Heart left ventricle (tissue), 16 donors: ENCODE results near the gene NCL. TPM values are rescaled to one million over a fixed set of nuclear protein-coding genes. Genes with fewer than 3 reads are reported as not detected.
A peak's percentile ranks its signal among the peaks of the same experiment; 100 is the strongest.
"Not testable (repeated sequence)": the region's sequence is repeated elsewhere in the genome, so short reads cannot be mapped to it uniquely, and the experiment has no call there.

ENCODE experiments used
- ATAC-seq, 4 donors: fragments of 200-7000 bp; cut with Tn5 transposase; one replicate each; pipeline ENCODE4 v1.9.1; 2020 to 2022; ENCODE audit warnings: moderate library complexity in 4 of 4, mild to moderate bottlenecking in 3 of 4, moderate number of reproducible peaks in 1 of 4
- DNase-seq, 5 donors: peaks; one replicate each; pipeline ENCODE4 v3.0.0-alpha.2; 2020
- H3K27ac ChIP-seq, 12 donors: fragments of 200-600 bp; sonication (generic) in 4 of 12; one replicate each; pipeline versions ENCODE4 v1.5.0 to v1.8.0; 2016 to 2022; ENCODE audit warnings: mild to moderate bottlenecking in 2 of 12
- H3K27me3 ChIP-seq, 9 donors: fragments of 200-600 bp; sonication (generic) in 2 of 9; one replicate each; pipeline versions ENCODE4 v1.5.1 to v1.8.0; 2016 to 2022; ENCODE audit warnings: mild to moderate bottlenecking in 3 of 9
- H3K36me3 ChIP-seq, 9 donors: fragments of 200-600 bp; sonication (generic) in 2 of 9; one replicate each; pipeline versions ENCODE4 v1.5.0 to v1.8.0; 2018 to 2022; ENCODE audit warnings: mild to moderate bottlenecking in 2 of 9
- H3K4me1 ChIP-seq, 12 donors: fragments of 200-600 bp; sonication (generic) in 4 of 12; one replicate each; pipeline versions ENCODE4 v1.5.0 to v1.8.0; 2016 to 2022; ENCODE audit warnings: mild to moderate bottlenecking in 3 of 12
- H3K4me3 ChIP-seq, 12 donors: fragments of 200-600 bp; sonication (generic) in 4 of 12; one replicate each; pipeline versions ENCODE4 v1.5.0 to v1.8.0; 2017 to 2022; ENCODE audit warnings: mild to moderate bottlenecking in 9 of 12, moderate library complexity in 4 of 12
- H3K9me3 ChIP-seq, 12 donors: fragments of 200-600 bp; sonication (generic) in 4 of 12; one replicate each; pipeline versions ENCODE4 v1.5.0 to v1.8.0; 2016 to 2022; ENCODE audit warnings: mild to moderate bottlenecking in 1 of 12
- POLR2A ChIP-seq, 2 donors: fragments of 450-650 bp; IDR thresholded peaks; one replicate each; pipeline ENCODE4 v1.6.1; 2017; ENCODE audit warnings: antibody characterized with exemption in 2 of 2, mild to moderate bottlenecking in 2 of 2, moderate library complexity in 2 of 2
- WGBS, 4 donors: extraction: QIAGEN DNeasy Blood & Tissue Kit in 2 of 4; methylation state at CpG; one replicate each; pipeline versions ENCODE4 v1.1.5 to v1.1.7; 2013 to 2018; 5-methylcytosine and 5-hydroxymethylcytosine counted together
- intact Hi-C, 10 donors: fragments of 100-400 bp; cut with DNase I; formaldehyde crosslinking; loops; one replicate each; pipeline versions ENCODE4 v1.11.1 to v1.14.2; 2022
- polyA plus RNA-seq, 2 donors: library from polyadenylated mRNA; stranded (reverse); fragments of 200-250 nt; gene quantifications; one replicate each; pipeline ENCODE4 v1.2.3, GENCODE V29; 2013
- total RNA-seq, 9 donors: library from RNA; depleted of rRNA in 2 of 9; stranded (reverse); fragments of >200 nt in 2 of 9; fragmentation: NEBNext Ultra II Directional in 3 of 9; extraction: Animal tissue kit (Norgen Biotek cat#: 25700) in 3 of 9; gene quantifications; one replicate each; pipeline versions ENCODE4 v1.1.0 to v1.2.4, GENCODE V29; 2016 to 2023
- TF ChIP-seq, protein P1 (sequence below), 12 donors: fragments of 200-600 bp; sonication (generic) in 4 of 12; IDR thresholded peaks; one replicate each; pipeline versions ENCODE4 v1.5.0 to v1.8.0; 2018 to 2022; ENCODE audit warnings: antibody characterized with exemption in 12 of 12, mild to moderate bottlenecking in 5 of 12
- donor health status: ischemic (EF 13 %, LVEDD 7.1; RV severe dilation, severe dysfunction).
- donor health status: healthy with polysubstance abuse.
- donor health status: DM: no; HTN: yes; CAD: no.
- donor health status: DM: no; HTN: no; CAD: no.
- donor health status: ischemic (EF 25% LVEDD 6.9; RV normal size, moderate dysfunction).
- donor health status: ischemic (EF 25% LVEDD 5.7; RV mildly dilated, moderate dysfunction).
- donor health status: healthy.
- donor health status: DM: yes; HTN: yes; CAD: no.
- donor health status: ischemic (EF 35%, LVEDD 5.7; RV mildly dilated, moderate dysfunction).
- donor health status: nonischemic (EF 11% LVEDD 7.7; RV severe dilation, severe dysfunction).
- donor health status: DM: yes; HTN: yes; CAD: no.
- donor health status: PGD.
- donor health status: ischemic (EF 29% LVEDD 5.4; RV normal size, mild dysfunction).
- donor health status: nonischemic (EF 23%, LVEDD 6.1; RV moderate dilation, normal function).

NCL gene
- total and polyA plus RNA-seq, 11 donors, result 60.9 to 352 (median 274) TPM

DNA sequence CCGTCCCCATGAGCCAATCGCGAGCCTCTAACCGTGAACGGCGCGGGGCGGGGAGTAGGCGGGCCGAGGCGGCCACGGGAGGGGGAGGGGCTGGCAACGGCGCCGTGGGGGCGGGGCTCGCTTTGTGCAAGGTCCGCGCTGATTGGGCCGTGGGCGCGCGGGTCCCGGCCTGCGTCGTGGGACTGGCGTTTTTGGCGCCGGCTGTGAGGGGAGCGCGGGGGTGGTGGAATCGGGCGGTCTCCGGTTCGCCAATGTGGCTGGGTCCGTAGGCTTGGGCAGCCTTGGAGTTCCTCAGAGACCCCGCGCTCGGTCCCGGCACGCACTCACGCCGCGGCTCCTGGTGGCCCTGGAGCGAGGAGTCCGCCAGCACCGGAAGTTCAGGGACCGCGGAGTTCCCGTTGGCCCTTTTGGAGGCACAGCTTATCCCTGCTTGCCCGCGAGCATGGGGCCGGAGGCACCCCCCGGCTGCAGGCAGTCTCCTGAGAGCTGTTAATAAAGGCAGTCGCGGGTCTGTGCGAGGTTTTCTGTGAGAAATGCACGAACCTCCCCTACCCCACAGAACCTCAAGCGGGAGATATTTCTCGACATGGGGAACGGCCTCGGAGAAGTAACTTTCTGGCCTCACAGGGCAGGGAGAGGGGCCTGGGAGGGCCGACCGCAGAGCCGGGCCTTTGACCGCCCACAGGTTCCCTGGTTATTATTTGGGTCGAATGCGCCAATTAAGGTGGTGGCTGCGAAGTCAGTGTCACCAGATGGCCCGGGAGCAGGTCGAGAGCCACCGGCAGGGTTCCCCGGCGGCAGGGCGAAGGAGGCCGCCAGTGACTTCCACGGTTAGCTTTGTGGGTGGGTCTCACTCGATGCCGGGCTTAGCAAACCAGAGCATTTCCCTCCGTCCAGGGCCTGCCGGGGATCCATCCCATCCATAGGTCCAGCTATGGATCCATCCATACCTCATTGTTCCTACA, 574 bp upstream of the NCL start:
- intact Hi-C loops, result no loop called here

DNA sequence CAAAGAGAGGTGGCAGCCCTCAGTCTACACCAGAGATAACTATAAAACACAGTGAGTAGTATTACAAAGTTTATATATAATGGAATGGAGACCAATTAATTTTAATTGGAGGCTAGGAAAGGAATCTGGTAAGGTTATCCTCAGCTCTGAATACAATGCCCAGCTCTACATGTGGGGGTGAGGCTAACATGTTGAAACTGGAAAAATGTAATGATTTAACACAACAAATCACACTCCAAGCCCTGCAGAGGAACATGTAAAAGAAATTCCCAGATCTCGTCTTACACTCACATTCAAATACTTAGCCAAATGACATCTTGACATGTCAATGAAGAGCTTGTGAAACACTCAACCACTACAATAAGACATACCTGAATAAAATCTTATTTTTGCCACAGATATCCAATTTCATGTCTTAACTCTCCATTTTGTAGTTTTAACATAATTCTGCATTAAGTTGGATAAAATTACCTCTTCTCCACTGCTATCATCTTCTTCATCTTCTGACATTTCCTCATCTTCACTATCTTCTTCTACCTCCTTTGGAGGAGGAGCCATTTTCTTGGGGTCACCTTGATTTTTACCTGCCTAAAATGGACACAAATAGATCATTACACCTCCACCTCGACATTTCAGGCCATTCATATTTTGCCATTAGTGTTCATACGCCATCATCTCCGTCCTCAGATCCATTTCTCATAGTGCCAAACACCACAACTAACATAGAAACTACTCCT, 1.4 kb downstream of the NCL start:
- H3K4me1 ChIP-seq, result peaks cover 0 to 51% (median 23%) of the 10 kb centered on the region in 12 donors
- TF ChIP-seq, protein P1, sequence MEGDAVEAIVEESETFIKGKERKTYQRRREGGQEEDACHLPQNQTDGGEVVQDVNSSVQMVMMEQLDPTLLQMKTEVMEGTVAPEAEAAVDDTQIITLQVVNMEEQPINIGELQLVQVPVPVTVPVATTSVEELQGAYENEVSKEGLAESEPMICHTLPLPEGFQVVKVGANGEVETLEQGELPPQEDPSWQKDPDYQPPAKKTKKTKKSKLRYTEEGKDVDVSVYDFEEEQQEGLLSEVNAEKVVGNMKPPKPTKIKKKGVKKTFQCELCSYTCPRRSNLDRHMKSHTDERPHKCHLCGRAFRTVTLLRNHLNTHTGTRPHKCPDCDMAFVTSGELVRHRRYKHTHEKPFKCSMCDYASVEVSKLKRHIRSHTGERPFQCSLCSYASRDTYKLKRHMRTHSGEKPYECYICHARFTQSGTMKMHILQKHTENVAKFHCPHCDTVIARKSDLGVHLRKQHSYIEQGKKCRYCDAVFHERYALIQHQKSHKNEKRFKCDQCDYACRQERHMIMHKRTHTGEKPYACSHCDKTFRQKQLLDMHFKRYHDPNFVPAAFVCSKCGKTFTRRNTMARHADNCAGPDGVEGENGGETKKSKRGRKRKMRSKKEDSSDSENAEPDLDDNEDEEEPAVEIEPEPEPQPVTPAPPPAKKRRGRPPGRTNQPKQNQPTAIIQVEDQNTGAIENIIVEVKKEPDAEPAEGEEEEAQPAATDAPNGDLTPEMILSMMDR (IDR thresholded peaks at IDR 0.05), result no peak
- no peak for TF ChIP-seq POLR2A (IDR thresholded peaks at IDR 0.05)
- no peak for DNase-seq
- no peaks in the 10 kb centered on the region for H3K9me3 ChIP-seq
- peaks cover 5 to 53% (median 52%) of the 10 kb centered on the region in 9 donors for H3K36me3 ChIP-seq
- H3K27me3 ChIP-seq, result no peaks in the 10 kb centered on the region
- intact Hi-C loops, result no loop called here
- H3K4me3 ChIP-seq, result peak overlapping the region; percentile 70 to 99 (median 94)
- no peak for ATAC-seq
- WGBS, 4 donors, result 16 to 21% (median 18%) methylated on average over 4 of the region's 4 CpGs
- H3K27ac ChIP-seq, result peak overlapping the region in 7 of 12 donors; percentile 95 to 99 (median 97)

More for the DNA sequence above, 574 bp upstream of the NCL start:
- Histone ChIP-seq H3K36me3 (peaks cover 5 to 33% (median 32%) of the 10 kb centered on the region in 9 donors), H3K27me3 (no peaks in the 10 kb centered on the region), H3K27ac (peak overlapping the region; percentile 90 to 99 (median 96)), H3K4me1 (peaks cover 0 to 56% (median 23%) of the 10 kb centered on the region in 12 donors), H3K9me3 (no peaks in the 10 kb centered on the region), H3K4me3 (peak overlapping the region; percentile 60 to 99 (median 90))
- WGBS, 4 donors, result 2% methylated on average over 13 to 81 of the region's 81 CpGs
- peak; percentile 98 to 99 (median 99) for DNase-seq
- no peak for TF ChIP-seq POLR2A (IDR thresholded peaks at IDR 0.05)
- TF ChIP-seq, protein P1 (IDR thresholded peaks at IDR 0.05), result no peak
- ATAC-seq, result peak in 3 of 4 donors; percentile 96 to 98 (median 97)

DNA sequence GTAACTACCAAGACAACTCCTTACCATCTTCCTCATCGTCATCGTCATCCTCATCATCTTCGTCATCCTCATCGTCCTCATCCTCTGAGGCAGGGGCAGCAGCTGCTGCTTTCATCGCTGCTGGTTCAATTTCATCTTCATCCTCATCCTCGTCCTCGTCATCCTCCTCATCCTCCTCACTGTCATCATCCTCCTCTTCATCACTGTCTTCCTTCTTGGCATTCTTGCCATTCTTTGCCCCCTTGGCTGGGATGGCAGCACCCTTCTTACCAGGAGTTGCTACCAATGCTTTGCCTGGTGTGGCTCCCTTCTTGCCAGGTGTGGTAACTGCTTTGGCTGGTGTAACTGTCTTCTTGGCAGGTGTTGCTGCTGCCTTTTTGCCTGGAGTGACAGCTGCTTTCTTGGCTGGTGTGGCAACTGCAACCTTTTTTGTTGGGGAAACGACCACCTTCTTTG, 2.7 kb downstream of the NCL start:
- no peaks in the 10 kb centered on the region for H3K27me3 ChIP-seq
- H3K4me3 ChIP-seq, result no peak overlapping the region
- intact Hi-C loops, result no loop called here
- H3K36me3 ChIP-seq, result peaks cover 8 to 66% (median 65%) of the 10 kb centered on the region in 9 donors
- no peak for ATAC-seq
- peaks cover 0 to 56% (median 23%) of the 10 kb centered on the region in 12 donors for H3K4me1 ChIP-seq
- DNase-seq, result no peak
- no peaks in the 10 kb centered on the region for H3K9me3 ChIP-seq
- WGBS, 4 donors, result 73 to 79% (median 78%) methylated on average over 8 of the region's 8 CpGs
- no peak overlapping the region for H3K27ac ChIP-seq
- TF ChIP-seq, protein P1 (IDR thresholded peaks at IDR 0.05), result no peak
- TF ChIP-seq POLR2A (IDR thresholded peaks at IDR 0.05), result no peak

GRCh38 chr2:231460841-231461240, 3.4 kb downstream of the NCL start:
- H3K36me3 ChIP-seq, result peaks cover 8 to 73% (median 72%) of the 10 kb centered on the region in 9 donors
- H3K4me1 ChIP-seq, result peaks cover 0 to 57% (median 23%) of the 10 kb centered on the region in 12 donors
- H3K27ac ChIP-seq, ATAC-seq, H3K9me3 ChIP-seq, intact Hi-C loops, H3K27me3 ChIP-seq, H3K4me3 ChIP-seq, DNase-seq: not testable (repeated sequence)
- WGBS, 4 donors, result 89 to 93% (median 91%) methylated on average over 10 of the region's 10 CpGs
